GM21528 (cell line): ENCODE results near the gene GDPD5.

ENCODE experiments used
- ATAC-seq: cut with Tn5 transposase; IDR thresholded peaks from one replicate; pipeline ENCODE4 v1.9.1; 2021; ENCODE audit warnings: mild to moderate bottlenecking, moderate library complexity; ENCODE audit not compliant: unreplicated experiment, low FRiP score

Gene GDPD5

DNA sequence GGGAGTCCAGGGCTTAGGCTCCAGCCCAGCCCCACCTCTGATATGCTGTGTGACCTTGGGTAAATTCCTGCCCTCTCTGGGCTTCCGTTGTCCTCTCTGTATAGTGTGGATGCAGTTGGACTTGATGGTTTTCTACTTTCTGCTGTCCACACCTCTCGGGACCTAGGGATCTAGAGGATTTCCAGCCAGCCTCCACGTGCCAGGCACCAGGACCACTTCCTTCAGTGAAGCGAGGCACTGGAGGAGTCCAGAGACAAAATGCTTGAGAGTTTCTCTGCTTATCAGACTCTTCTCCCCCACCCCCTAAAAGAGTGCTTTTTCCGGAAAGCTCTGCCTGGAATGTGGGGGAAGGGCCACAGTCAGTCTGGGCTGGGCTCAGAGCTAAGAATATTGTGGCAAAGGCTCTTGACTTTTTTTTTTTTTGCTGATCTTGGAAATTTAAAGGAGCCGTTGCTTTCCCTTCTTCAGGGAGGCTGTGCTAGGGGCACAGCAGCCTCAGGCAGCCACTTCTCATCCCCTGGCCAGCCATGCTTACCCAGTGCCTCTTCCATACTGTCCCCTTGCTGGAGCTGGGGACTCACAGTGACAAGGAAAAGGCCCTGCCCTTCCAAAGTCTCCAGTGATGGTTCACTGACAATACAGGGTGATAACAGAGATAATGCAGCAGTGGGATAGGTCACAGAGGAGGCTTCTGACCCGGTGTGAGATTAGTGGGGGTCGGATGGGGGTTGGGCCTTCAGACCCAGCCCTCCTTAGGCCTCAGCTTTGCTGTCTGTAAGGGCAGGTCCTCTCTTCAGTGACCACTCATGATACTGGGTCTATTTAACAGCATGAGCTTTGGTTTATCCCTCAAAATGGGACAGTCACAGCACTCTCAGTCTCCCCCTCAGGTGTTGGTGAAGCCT is 33.5 kb upstream of the GDPD5 start:
- no peak for ATAC-seq

DNA sequence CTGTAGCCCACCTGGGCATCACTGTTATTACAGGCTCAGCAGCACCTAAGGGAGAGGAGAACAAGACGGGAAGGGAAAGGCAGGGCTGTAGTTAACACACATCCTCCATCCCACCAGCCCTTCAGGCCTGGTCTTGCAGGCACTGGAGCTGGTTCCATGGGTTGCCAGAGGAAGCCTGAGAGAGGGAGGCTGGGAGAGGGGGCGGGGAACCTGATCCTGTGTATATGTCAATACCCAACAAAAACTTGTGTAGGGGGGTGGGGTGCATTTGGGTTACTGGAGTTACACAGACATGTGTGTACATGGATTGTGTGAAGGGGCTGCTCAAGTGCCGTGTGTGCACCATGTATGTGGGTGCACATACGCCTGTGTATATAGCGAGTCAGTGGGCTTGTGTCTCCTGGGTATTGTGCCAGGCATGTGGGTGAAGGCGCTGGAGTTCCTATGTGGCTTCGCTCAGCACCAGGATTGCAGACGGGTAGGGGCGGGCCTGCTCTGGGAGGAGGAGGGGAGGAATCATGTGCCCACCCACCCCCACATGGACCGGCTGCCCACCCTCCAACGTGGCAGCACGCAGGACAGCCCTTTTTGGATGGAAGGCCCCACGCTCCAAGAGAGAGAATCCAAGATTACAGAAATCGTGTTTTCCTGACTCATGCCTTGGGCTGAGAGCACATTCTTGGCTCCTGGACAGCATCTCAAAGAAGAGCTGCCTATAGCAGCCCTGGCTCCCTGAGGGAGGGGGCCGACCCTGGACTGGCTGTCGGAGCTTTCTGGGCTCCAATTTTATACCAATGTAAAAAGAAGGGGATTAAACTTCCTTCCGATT is 32.1 kb upstream of the GDPD5 start:
- no peak for ATAC-seq

DNA sequence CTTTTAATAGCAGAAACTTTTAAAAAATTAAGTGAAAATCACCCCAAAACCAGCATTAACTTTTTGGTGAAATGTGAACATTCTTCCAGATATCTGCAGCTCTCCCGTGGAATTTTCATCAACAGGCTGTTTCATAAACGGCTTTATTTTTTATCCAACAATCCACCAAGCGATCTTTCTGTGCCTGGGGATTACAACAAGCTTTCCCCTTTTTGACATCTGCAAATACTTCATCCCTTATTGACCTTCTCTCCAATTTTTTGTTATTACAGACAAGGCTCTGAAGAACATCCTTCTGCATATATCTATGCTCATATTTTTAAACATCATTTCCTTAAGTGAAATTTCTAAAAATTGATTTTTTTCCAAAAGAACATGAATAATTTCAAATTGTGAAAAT is 30.5 kb upstream of the GDPD5 start:
- no peak for ATAC-seq

DNA sequence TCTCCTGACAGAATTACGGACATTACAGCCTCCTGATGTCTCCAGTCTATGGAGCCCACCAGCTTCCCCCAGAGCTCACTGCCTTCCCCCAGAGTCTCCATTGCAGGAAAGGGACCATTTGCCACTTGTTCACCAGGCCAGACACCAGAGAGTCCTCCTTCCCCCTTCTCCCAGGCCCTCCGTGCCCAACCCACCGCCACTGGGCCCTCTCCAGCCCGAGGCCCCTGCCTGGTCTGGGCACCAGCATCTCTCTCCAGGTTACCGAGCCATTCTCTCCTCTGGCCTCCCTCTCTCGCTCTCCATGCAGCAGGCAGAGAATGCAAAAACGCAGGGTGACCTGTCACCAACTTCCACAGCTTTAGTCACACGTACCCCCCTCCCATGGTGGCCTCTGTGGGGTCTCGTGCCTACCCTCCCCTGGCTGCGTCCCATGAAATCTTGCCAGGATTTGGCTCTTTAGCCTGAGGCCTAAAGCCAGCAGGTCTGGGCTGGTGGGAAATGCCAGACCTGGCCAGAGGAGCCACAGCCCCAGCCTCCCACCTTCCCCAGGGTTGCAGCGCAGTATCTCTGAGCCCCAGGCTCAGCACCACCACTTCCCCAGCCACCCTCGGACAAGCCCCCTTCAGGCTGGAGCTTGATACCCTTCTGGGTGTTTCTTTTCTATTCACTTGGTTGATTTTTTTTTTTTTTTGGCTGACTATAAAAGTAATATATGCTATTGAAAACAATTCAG is 29.5 kb upstream of the GDPD5 start:
- no peak for ATAC-seq

DNA sequence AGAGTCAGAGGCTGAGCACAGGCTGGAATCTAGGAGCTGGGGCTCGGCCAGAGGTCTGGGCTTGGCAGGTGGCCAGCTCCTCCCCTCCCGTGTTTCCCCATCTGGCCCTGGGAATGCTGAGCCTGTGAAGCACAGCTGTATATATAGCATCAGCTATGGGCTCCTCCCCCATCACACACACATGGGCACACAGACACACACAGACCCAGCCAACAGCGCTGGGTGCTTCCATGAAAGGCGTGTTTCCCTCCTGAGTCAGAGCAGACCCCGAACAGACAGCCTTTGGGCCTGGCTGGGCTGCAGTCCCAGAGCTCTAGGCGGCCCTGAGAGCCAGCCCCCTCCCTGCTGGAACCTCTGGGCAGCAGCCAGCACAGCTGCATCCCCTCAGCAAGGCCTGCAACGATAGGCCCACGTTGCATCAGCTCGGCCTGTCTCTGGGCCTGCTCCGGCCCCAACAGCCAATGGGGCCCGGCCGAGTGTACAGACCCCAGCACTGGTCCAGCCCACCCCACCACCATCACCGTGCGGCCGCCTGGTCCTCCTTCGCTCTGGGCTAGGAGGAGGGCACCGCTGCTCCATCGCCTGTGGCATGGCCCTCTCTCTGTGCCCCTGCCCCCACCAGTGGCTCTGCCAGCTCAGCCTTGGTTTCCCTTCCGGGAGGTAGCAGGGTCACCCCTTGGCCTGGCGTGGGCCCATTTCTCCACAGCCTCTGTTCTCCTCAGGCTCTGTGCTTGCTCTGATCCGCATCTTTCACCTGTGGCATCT is 28.7 kb upstream of the GDPD5 start:
- no peak for ATAC-seq

DNA sequence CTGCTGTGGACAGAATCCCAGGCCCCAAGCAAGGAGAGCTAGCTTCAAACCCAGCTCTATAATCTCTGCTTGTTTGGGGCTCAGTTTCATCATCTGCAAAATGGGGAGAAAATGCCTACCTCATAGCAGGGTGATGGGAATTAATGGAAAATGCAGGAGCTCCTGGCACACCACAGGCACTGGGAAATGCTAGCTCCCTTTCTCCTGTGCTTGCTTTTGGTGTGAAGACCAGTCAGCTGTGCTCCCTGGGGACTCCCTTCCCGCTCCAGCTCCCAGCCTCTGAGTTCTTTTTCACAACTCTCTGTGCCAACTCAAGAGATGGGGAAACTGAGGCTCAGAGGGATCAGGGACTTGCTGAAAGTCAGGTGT is 28.1 kb upstream of the GDPD5 start:
- ATAC-seq = no peak

DNA sequence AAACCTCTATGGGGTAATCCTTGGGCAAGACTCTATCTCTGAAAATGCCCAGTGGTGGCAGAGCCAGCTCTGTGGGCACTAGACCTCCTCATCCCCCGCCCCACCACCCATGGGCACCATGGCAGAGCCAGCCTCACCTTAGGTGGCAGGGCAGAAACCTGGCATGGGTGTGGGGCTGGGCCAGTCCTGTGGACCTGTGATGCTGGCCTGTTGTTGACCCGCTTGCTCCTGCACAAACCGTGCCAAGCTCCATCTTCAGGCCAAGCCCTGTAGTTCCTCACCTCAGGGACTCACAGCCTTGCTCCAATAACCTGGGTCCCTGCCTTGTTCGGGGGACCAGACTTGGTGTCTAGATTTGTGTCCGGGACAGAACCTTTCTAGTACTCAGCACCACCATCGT is 27.4 kb upstream of the GDPD5 start:
- ATAC-seq = no peak

DNA sequence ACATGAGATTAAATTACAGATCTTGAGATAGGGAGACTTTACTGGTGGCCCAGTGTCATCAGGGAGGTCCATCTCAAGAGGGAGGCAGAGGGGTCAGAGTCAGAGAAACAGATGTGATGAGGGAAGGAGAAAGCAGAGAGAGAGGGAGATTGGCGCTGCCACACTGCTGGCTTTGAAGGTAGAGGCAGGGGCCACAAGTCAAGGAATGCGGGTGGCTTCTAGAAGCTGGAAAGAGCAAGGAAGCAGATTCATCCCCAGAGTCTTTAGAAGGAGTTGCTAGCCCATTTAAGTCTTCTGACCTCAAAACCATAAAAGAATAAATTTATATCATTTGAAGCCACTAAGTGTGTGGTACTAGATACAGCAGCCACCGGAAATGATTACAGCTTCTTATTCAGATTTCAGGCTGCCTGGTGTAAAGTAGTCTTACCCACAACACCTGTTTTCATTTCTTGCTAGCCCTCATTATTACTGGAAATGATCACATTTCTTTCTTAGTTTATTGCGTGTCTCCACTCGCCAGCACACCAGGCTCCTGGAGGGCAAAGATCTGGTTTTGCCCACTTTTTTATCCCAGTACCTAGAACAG is 23.7 kb upstream of the GDPD5 start:
- ATAC-seq = no peak

DNA sequence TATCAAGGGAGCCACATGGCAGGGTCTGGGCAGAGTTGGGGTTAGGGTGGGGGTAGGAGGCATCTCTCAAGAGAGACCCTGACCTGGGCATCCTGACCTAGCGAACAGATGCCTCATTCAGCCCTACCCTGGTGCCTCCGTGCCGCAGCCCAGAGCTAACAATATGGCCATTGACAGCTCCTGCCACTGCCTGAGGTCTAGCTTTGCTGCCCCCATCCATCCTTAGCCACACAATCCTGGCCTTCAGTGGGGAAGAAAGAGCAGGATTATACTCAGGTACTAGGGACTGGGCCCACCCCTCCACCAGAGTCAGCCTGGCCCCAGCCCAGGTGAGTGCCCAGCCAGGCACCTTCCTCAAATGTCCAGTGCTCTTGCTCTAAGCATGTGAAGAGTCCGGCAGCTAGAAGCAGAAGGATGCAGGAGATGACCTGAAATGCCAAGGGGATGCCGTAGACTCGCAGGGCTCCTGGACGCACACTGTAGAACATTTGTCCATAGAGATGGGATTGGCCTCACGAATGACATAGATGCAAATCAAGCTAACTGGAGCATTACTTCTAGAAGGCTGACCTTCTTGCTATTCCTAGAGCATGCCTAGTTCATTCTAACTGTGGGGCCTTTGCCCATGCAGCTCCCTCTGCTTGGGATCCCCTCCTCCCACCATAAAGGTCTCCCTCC is 23.0 kb upstream of the GDPD5 start:
- ATAC-seq = no peak

DNA sequence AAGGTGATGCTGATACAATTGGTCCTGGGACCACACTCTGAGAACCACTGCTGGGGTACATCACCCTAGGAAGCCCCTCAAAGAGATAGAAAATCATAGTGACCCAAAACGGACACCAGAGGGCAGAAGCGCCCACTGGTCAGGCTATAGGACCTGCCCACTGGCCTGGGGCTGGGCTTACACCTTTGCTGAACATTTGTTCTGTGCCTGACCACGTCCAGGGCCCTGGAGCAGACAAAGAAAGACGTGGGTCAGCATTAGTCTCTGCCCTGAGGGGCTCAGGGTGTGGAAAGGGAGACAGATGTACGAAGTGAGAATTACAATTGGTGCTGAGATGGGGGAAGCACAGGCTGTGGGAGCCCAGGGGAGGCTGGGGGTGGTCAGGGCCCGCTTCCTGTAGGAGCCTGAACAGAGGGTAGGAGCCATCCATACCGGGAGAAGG is 21.9 kb upstream of the GDPD5 start:
- no peak for ATAC-seq

DNA sequence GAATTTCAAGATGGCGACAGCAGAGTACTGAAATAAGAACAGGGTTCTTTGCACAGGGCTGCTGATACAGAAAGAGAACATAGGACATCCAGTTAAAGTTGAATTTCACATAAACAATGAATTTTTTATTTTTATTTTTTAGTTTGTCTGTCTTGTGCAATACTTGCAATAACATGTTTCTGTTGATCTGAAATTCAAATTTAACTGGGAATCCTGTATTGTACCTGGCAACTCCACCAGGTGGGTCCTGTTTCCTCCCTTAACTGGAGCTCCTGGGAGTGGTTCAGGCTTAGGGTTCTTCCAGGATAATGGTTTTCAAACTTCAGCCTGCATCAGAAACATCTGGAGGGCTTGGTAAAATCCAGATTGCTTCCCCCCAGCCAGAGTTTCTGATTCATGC is 21.4 kb upstream of the GDPD5 start:
- no peak for ATAC-seq

DNA sequence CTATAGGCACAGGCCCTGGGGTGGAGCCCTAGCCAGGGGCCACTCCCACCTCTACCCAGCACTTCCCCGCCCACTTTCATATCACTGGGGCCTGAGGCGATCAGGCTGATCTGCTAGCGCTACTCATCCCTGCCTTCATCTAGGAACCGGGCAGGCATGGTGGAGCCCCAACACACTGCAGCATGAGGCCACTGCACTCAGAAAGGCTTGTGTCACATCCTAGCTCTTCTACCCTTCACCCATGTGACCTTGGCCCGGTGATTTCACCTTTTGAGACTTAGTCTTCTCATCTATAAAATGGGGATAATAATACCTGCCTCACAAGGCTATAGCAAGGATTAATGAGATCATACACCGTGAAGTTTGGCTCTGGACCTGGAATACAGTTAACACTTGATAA is 18.1 kb upstream of the GDPD5 start:
- ATAC-seq = no peak

DNA sequence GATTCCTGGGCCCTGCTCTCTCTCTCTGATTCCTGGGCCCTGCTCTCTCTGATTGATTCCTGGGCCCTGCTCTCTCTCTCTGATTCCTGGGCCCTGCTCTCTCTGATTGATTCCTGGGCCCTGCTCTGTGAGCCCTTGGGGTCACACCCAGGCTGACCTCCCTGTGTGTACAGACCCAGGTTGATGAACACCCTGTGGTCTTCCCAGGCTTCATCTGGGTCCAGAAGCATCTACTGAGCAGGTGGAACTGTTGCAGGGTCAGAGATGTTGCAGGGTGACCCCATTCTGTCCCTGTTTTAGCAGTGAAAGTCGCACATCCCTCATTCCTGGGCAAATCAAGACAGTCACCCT is 16.3 kb upstream of the GDPD5 start:
- ATAC-seq = no peak

DNA sequence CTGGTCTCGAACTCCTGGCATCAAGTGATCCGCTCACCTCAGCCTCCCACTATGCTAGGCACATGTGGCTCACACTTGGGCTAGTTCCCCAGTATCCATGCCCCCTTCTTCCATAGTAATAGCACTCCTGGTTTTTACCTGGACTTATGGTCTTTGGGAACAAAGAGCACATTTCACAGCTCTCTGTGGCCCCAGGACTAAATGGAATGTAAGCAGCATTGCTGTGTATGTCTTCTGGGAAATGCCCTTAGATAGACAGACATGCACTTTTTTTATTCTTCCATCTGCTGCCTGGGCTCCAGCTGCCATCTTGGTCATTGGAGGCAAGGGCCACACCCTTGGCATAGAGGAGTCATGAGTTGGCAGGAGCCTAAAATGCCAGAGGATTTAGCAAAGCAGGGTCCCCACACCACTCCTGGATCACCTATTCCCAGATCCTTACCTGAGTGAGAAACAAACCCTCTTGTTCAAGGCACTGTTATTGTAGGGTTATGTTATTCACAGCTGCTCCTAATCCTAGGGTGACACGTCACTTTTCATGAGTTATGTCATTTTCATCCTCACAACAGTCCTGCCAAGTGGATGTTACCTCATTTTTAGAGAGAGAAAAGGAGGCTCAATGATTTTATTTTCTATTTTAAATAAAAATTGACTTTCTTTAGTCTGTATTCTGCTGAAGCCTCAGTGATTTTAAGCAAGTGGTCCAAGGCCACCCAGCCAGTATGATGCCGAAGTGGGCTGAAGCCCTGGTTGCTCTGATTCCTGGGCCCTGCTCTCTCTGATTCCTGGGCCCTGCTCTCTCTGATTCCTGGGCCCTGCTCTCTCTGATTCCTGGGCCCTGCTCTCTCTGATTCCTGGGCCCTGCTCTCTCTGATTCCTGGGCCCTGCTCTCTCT is 15.7 kb upstream of the GDPD5 start:
- ATAC-seq = no peak

DNA sequence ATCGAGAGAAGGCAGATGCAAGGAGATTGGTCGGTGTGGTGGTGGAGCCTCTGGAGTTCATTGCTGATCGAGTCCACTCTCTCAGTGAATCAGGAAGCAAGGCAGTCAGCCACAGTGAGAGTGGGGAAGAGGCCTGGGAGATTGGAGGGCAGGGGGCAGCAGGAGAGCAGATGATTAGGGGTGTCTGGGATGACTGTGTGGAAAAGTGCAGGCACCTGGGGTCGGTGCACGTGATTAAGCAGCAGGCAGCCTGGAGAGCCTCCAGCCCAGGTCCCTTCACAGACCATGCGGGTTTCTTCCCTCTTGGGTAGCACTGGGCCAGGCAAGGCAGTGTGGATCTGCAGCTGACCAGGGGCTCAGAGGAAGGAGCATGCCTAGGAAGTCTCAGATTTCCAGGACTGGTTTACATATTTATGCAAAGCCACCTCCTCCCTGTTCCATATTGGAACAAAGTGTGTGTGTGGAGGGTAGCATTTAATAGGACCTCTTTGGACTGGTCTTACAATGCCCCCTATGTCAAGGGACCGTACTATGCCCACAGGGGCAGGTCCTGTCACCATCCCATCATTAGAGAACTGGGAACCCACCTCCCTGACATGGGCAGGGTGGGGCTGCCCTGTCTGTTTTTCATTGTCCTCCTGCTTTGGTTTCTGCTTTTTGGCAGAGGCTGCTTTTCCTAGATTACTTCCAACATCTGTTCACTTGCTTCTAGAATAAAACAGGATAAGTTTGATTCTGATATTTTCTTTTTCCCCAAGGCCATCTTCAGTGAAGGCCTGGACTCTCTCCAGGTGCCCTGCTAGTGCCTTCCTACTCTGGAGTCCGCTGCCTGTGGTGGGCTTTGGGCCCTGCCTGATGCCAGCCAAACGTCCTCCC is 14.0 kb upstream of the GDPD5 start:
- no peak for ATAC-seq

DNA sequence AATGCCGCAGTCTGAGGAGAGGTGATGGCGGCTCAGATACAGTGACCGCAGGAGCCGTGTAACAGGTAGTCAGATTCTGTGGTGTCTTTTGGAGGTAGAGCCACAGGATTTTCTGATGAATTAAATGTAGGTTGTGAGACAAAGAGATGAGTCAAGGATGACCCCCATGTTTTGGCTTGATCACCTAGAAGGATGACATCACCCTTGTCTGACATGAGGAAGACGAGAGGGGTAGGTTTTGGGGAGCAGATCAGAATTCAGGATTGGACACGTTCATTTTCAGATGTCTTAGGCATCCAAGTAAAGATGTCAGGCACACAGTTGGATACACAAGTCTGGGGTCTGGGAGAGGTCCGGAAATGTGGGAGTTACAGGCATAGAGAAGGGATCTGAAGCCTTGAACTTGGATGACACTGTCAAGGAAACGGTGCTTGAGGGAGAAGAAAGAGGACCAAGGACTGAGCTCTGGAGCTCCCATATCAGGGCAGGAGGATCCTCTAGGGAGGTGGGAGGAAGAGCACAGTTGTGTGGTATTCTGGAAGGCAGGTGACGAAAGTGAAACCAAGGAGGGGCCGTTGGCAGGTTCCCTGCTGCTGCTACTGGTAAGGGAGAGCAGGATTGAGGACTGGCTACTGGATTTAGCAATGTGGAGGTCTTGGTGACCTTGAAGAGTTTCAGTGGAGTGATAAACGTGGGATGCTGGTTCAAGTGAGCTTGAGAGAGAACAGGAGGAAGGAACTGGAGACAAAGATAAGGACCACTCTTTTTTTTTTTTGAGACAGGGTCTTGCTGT is 12.6 kb upstream of the GDPD5 start:
- ATAC-seq = no peak

DNA sequence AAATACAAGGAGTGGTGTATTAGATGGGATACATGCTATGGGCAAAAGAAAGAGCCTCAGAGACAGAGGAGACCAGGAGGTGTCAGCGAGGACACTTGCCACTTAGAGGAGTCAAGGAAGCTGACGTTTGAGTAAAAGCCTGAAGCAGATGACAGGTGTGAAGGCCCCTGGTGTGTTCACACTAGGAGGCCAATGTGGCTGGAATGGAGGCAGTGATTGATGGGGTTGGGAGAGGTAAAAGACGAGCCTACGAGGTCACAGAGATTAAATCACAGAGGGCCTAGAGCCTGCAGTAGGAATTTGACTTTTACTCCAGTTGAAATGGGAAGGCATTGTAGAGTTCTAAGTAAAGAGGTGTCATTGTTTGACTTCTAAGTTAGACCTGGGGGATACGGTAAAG is 12.0 kb upstream of the GDPD5 start:
- no peak for ATAC-seq
